GM19395 (cell line): ENCODE measurements around the gene NOS2.
"Not testable (repeated sequence)": the region's sequence is repeated elsewhere in the genome, so short reads cannot be mapped to it uniquely, and the experiment has no call there.

Experiments
- ATAC-seq: cut with Tn5 transposase; IDR thresholded peaks from one replicate; pipeline ENCODE4 v1.9.1; 2021; ENCODE audit warnings: mild to moderate bottlenecking, moderate library complexity; ENCODE audit not compliant: unreplicated experiment

The NOS2 gene

DNA sequence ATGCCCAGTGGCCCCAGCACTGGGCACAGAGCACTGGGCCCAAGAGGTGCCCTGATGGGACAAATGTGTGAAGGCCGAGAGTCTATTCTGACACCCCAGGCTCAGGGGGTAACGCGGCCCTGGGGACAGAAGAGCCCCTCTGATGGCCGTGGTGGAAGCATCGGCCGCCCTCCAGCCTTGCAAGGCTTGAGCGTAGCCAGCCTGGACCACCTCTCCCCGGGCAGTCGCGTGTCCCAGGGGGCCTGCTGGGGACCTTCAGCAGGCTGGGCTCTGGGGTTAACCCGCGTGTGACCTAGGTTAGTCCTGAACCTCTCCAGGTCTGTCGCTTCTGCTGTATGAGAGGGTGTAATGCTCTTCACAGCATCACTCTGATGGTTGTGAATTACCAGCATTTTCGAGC lies 40.8 kb downstream of the NOS2 start:
- no peak for ATAC-seq

DNA sequence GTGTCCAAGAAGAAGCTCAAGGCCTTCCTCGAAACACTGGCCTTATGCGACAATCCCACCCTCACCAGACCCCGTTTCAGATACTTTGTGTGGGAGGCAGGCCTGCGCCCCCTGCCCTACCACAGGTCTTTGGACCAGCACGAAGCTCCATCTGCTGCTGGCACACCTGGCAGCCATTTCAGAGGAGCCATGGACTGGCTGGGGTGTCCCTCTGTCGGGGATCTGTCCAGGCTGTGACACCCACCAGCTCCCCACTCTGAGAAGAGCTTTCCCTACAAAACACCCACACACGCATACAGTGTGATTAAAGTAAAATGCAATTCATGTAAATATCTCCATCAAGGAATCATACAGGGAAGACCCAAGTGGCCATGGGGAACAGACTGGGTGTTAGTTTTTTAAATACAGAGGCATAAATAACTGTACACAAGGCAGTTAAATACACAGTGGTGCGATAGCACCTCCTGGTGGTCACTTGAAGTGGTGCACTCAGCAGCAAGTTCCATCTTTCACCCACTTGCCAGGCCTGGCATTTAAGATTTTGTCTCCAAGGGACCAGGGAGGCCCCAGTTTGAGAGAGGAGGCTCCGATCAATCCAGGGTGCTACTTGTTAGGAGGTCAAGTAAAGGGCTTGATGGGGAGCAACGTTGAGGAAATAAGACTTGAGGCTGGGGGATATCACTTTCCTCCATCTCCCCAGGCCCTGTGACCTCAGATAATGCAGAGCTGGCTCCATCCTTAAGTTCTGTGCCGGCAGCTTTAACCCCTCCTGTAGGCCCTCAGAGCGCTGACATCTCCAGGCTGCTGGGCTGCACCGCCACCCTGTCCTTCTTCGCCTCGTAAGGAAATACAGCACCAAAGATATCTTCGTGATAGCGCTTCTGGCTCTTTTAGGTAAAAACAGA lies 43.6 kb downstream of the NOS2 start:
- no peak for ATAC-seq

DNA sequence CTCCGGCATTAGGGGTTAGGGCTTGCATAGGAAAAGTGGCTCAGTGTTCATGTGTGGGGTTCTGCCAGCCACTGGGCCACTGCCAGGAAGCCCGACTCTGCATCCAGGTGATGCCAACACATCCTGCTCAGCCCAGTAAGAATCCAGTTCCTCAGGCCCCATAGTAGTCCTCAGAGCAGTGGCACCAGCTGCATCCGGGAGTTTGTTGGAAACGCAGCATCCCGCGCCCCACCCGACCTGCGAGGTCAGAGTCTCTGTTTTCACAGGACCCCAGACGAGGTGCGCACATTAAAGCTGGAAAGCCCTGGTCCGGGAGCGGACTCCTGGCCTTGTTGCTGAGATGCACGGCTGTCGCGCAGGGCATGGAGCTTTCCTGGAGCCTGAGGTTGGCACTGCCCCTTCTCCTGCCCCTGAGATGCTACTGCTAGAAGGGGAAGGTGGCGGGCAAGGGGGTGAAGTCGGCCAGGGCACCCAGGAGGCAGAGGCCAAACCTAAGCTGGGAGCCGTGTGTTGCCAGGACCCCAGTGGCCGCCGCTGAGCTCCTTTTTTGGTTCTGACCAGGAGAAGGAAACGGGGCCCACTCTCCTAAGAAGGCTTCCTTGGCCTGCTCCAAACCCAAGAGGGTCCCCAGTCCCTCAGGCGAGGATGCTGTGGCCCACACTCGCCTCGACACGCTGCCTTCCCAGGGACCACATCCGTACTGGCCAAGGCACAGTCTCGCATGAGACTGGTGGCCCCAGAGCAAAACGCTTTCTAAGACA lies 44.4 kb downstream of the NOS2 start:
- ATAC-seq: no peak

DNA sequence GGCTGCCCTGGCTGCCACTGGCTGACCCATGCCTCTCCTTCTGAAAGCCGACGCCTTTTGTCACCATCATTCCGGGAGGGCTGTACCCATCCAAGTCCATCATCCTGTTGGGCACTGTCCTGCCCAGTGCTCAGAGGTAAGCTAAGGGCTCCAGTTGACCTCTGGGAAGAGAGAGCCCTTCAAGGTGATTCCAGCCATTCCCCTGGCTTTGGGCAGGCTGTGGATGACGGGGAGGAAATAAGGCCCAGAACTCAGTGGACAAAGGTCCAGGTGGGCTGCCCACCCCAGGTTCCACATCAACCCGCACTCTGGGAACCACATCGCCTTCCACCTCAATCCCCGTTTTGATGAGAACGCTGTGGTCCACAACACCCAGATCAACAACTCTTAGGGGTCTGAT lies 45.8 kb downstream of the NOS2 start:
- no peak for ATAC-seq

DNA sequence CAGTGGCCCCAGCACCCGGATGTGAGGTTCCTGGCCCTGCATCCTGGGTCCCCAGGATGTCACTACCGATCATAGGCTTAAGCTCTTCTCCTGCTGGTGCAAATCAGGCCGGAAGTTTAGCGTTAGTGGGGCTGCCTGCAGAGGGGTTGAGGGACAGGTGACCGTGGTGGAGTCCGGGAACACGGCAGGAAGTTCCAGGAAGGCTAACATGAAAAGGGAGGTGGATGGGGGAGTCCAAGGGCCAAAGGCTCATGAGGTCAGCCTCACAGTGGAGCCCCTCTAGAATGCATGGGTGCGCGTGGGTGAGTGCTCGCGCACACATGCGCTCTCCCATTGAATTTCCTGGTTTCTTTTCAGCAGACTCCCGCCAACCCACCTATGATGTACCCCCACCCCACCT lies 46.6 kb downstream of the NOS2 start:
- not testable (repeated sequence) for ATAC-seq

GRCh38 chr17:27752831-27753619 lies 47.3 kb downstream of the NOS2 start:
- ATAC-seq: not testable (repeated sequence)

DNA sequence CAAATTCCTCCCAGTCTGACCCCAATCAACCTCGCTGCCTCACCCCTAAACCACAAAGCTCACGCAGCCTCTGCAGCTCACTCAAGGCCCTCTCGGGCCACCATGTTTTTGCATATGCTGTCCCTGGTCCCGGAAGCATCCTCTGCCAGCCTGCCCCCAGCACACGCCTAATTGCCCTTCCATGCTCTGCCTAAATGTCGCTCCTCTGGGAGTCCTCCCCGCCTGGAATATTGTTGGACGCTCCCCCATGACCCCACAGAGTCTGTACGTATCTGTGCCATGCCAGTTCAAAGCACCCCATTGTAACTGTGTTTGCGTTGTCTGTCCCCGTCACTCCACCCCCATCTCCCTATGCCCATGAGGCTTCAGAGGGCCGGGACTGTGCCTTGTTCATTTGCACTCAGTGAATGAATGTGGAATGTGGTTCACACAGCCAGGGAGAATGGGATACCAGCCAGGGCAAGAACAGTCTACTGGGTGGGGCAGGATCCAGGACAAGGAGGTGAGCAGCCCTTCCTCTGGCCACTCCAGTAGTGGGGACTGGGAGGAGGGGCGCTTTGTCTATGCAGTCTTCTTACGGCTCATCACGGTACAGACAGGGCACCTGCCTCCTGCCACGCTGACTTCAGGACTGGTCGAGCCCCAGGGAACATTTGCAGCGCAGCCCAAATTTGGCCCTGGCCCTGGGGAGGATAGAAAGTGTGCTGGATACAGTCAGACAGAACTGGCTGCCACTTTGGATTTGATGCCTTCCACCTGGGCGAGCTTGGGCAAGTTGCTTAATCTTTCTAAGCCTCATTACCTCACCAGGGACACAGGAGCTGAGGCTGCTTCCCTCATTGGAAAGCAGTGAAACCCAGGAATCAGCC lies 48.5 kb downstream of the NOS2 start:
- ATAC-seq: no peak

GRCh38 chr17:27751166-27751565 lies 49.2 kb downstream of the NOS2 start:
- no peak for ATAC-seq

GRCh38 chr17:27749562-27750150 lies 50.7 kb downstream of the NOS2 start:
- ATAC-seq: not testable (repeated sequence)

DNA sequence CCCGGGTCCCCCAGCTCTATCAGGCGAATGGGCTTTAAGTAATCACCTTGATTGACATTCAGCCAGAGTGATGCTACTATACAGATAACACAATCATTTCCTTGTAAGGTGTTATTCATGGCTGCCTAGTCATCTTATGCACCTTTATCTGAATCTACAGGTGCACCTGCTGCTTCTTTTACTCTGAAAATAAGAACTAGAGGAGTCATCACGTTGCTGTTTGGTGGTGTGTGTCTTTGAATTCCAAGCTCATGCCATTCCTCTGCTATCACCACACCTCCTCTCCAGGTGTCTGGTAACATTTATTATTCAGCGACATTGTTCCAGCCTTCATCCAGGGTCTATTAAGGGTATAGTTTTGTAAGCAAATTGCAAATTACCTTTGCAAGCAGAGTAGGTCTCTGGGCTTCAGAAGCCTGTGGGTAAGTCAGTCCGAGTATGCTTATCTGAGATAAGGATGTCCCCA lies 51.9 kb downstream of the NOS2 start:
- no peak for ATAC-seq

GRCh38 chr17:27747462-27748359 lies 52.6 kb downstream of the NOS2 start:
- no peak for ATAC-seq

DNA sequence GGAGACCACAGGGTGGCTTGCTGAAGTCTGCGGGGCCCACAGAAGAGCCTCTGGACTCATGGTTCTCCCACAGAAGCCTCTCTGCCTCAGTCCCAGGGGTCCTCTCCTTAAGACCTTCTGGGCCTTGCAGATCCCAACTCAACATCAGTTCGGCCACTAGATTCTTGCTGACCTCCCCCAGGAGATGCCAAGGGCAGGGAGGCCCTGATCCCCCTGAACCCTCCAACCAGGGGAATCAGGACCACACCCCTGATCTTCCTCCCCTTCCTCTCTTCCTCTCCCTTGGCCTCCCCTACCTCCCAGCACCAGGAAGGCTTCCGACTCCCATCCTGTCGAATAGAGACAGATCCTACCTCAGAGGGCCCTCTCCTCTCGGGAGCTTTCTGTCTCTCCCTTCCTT lies 53.4 kb downstream of the NOS2 start:
- no peak for ATAC-seq

DNA sequence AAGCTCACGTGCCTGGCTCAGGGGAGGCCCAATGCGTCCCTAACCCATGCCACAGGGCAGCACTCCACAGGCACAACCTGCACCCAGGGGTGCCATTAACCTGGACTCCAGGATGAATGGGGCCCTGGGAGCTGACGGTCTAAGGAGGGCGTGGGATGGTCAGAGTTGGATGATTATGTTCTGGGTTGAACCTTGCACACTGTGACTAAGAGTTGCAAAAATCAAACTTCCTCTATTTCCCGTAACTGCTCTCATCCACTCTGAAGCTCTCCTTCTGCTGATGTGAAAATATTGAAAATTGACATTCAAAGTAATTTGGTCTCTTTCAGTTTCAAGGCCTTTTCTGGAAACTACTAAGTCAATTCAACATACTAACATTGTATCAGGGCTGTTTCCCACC lies 54.0 kb downstream of the NOS2 start:
- ATAC-seq: not testable (repeated sequence)

DNA sequence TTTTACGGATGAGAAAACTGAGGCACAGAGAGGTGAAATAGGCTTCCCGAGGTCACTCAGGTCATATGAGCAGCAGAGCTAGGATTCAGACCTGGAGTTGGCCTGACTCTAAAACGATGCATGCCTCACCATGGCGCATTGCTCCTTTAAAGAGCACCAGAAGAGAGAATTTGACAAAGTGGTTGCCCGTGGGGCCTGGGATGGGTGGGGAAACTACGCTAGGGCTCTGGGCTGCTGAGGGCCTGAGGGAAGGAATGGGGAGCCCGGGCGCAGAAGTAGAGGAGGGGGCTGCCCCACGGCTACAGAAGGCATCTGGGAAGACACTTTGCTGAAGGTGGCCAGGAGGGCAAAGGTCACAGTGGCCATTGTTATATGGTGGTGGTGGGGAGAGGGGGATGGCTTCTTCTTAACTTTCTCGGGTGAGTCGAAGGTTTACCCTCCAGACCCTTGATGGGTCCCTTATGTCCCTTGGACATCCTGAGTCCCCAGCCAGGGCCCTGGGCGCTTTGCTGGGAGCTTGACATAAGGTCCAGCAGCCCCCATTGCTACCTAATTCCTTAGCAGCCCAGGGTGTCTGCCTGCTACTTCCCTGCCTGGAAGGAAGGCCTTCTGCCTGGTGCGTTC lies 55.0 kb downstream of the NOS2 start:
- not testable (repeated sequence) for ATAC-seq

DNA sequence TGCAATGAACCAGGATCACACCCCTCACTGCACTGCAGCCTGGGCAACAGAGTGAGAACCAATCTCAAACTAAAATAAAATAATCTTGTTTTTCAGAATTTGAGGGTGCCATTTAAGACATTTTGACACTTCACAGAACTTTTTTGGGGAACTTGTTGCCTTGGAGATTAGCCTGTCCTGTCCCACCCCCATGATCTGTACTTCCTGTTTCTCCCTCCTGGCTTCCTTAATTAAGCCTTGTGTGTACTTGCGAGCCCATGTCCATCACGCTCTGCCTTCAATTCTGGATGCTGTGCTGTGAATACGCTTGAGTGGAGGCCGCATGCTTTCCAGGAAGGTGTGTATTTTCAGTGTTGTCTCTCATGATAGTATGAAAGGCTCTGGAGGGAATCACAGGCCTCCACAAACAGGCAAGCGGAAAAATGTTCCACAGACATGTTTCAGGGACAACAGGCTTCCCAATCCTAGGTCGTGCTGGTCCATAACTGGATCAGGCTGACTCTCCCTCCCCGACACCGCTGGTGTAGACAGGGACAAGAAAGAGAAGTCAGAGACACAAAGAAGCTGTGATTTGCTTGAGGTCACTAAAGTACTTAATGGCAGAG lies 56.9 kb downstream of the NOS2 start:
- no peak for ATAC-seq

DNA sequence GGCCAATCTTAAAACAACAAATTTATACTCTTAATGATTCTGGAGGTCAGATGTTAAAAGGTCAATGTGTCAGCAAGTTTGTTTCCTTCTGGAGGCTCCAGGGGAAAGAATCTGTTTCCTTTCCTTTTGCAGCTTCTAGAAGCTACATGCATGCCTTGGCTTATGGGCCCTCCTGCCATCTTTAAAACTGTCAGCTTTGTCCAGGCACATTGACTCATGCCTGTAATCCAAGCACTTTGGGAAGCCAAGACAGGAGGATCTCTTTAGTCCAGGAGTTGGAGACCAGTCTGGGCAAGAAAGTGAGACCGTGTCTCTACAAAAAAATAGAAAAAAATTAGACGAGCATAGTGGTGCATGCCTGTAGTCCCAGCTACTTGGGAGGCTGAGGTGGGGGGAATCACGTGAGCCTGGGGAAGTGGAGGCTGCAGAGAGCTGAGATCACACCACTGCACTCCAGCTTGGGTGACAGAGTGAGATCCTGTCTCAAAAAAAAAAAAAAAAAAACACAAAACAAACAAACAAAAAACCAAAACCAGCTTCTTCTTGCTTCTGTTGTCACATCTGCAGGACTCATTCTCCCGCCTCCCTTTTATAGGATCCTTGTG lies 58.3 kb downstream of the NOS2 start:
- no peak for ATAC-seq

GRCh38 chr17:27741361-27741861 lies 58.9 kb downstream of the NOS2 start:
- ATAC-seq: no peak
